Endothelial cell of umbilical vein (primary cell): Measurements from ENCODE around the gene MYH15. TPM values are rescaled to one million over a fixed set of nuclear protein-coding genes. Genes with fewer than 3 reads are reported as not detected.

Source experiments
- BruUV-seq: library from RNA; stranded (reverse); fragments of 400-500 nt; replicated peaks from 2 replicates; lab custom pipeline; 2021; lab: Mats Ljungman, UMichigan
- CTCF ChIA-PET: fragments of 300-600, 350-600 bp; sonication (Branson Sonifier 250); formaldehyde crosslinking; loops from one replicate; lab custom pipeline; 2021; ENCODE audit warnings: antibody characterized with exemption, inconsistent platforms; lab: Charles Lee
- POLR2A ChIA-PET: fragments of 300-600, 350-600 bp; sonication (Branson Sonifier 250); formaldehyde crosslinking; loops from one replicate; lab custom pipeline; 2021; ENCODE audit warnings: antibody characterized with exemption, inconsistent platforms; lab: Charles Lee
- DNase-seq: peaks from one replicate; pipeline ENCODE4 v3.0.0-alpha.2; 2011; ENCODE audit warnings: low read depth, low spot score
- FAIRE-seq: peaks from 2 replicates; lab custom pipeline; 2011; peaks lifted over from hg19 to GRCh38; lab: Jason Lieb, UNC
- H2AFZ ChIP-seq: 2 replicates; pipeline ENCODE4 v1.6.0; 2012; ENCODE audit warnings: low read depth, low read length, control low read depth, inconsistent platforms
- H3K27ac ChIP-seq: 2 replicates; pipeline ENCODE4 v1.5.1; 2011; ENCODE audit warnings: low read depth, mild to moderate bottlenecking, control low read depth, low read length, moderate library complexity; ENCODE audit not compliant: insufficient read depth
- H3K27me3 ChIP-seq, 2 experiments: 2 replicates each; pipeline versions ENCODE4 v1.6.0 to v1.6.1; 2011; ENCODE audit warnings: low read length in 2 of 2, mixed read lengths in 1 of 2; ENCODE audit not compliant: control insufficient read depth in 2 of 2, insufficient read depth in 2 of 2
- H3K36me3 ChIP-seq, 2 experiments: 2 replicates in 1 of 2; 3 replicates in 1 of 2; pipeline ENCODE4 v1.5.1; 2011; ENCODE audit warnings: low read length in 2 of 2, mild to moderate bottlenecking in 1 of 2, moderate library complexity in 1 of 2; ENCODE audit not compliant: control insufficient read depth in 2 of 2, insufficient read depth in 2 of 2; ENCODE audit errors: extremely low read depth in 1 of 2
- H3K4me1 ChIP-seq: 3 replicates; pipeline ENCODE4 v1.5.1; 2011; ENCODE audit warnings: mild to moderate bottlenecking, low read length; ENCODE audit not compliant: control insufficient read depth, insufficient read depth; ENCODE audit errors: extremely low read depth
- H3K4me2 ChIP-seq: 2 replicates; pipeline ENCODE4 v1.6.1; 2011; ENCODE audit warnings: low read length, control low read depth, mixed read lengths; ENCODE audit not compliant: insufficient read depth
- H3K4me3 ChIP-seq, 3 experiments: fragments of 200-600 bp in 1 of 3; sonication (generic), shearing (Covaris generic) in 1 of 3; replicated peaks in 1 of 3; 2 replicates each; pipeline ENCODE4 v1.5.1; 2011 to 2016; ENCODE audit warnings: control low read depth in 3 of 3, low read length in 3 of 3, mild to moderate bottlenecking in 2 of 3, inconsistent platforms in 1 of 3, low read depth in 1 of 3, moderate library complexity in 1 of 3; ENCODE audit not compliant: insufficient read depth in 1 of 3
- H3K79me2 ChIP-seq: 2 replicates; pipeline ENCODE4 v1.6.0; 2012; ENCODE audit warnings: low read length, inconsistent platforms; ENCODE audit not compliant: control insufficient read depth, insufficient read depth
- H3K9ac ChIP-seq: replicated peaks from 2 replicates; pipeline ENCODE3; 2011; ENCODE audit warnings: low read length, control low read depth; ENCODE audit not compliant: insufficient read depth; ENCODE audit errors: extremely low read depth
- H3K9me1 ChIP-seq: replicated peaks from 3 replicates; pipeline ENCODE4 v1.6.0; 2011; ENCODE audit warnings: mild to moderate bottlenecking, low read length; ENCODE audit not compliant: control insufficient read depth, insufficient read depth; ENCODE audit errors: extremely low read depth
- H3K9me3 ChIP-seq: replicated peaks from 2 replicates; pipeline ENCODE4 v1.5.1; 2012; ENCODE audit warnings: low read length, inconsistent platforms; ENCODE audit not compliant: control insufficient read depth, insufficient read depth
- H4K20me1 ChIP-seq: replicated peaks from 2 replicates; pipeline ENCODE3; 2011; ENCODE audit warnings: mild to moderate bottlenecking, low read length; ENCODE audit not compliant: control insufficient read depth, insufficient read depth; ENCODE audit errors: extremely low read depth
- EZH2 ChIP-seq: IDR thresholded peaks from 2 replicates; pipeline ENCODE4 v1.6.1; 2012; ENCODE audit warnings: borderline replicate concordance, low read depth, mild to moderate bottlenecking, moderate library complexity, low read length, inconsistent platforms; ENCODE audit not compliant: severe bottlenecking
- FOS ChIP-seq: IDR thresholded peaks from 2 replicates; pipeline ENCODE4 v1.6.1; 2011; ENCODE audit warnings: mild to moderate bottlenecking, low read length, moderate library complexity, borderline replicate concordance; ENCODE audit not compliant: insufficient read depth
- GATA2 ChIP-seq: IDR thresholded peaks from 2 replicates; pipeline ENCODE4 v1.7.0; 2011; ENCODE audit warnings: low read depth, mild to moderate bottlenecking, moderate library complexity, mixed read lengths, low read length; ENCODE audit not compliant: insufficient read length, insufficient read depth
- JUN ChIP-seq: IDR thresholded peaks from 2 replicates; pipeline ENCODE4 v1.6.1; 2011; ENCODE audit warnings: borderline replicate concordance, low read depth; ENCODE audit not compliant: insufficient read length, insufficient read depth
- MYC ChIP-seq: IDR thresholded peaks from one replicate; pipeline ENCODE4 v1.6.1; 2011; ENCODE audit warnings: mild to moderate bottlenecking, low read depth, low read length
- POLR2A ChIP-seq: IDR thresholded peaks from 2 replicates; pipeline ENCODE4 v1.6.1; 2012; ENCODE audit warnings: low read depth, mild to moderate bottlenecking, control low read depth, low read length
- POLR2AphosphoS5 ChIP-seq: IDR thresholded peaks from 2 replicates; pipeline ENCODE4 v1.6.1; 2012; ENCODE audit warnings: low read depth, mild to moderate bottlenecking, control low read depth, low read length, moderate library complexity; ENCODE audit not compliant: insufficient read depth
- dilution Hi-C: fragments of 300-500 bp; cut with MboI; formaldehyde crosslinking; loops from one replicate; pipeline ENCODE4 v1.15.0; 2019; ENCODE audit warnings: low sequenced_read_pairs; ENCODE audit not compliant: extremely low pct_ligation_motif_present
- intact Hi-C: fragments of 100-400 bp; cut with micrococcal nuclease; formaldehyde crosslinking; loops from one replicate; pipeline ENCODE4 v1.10.0; 2022
- polyA plus RNA-seq, 4 experiments: library from polyadenylated mRNA; depleted of rRNA in 3 of 4; stranded (reverse) in 3 of 4; unstranded in 1 of 4; fragments of >200 nt; gene quantifications; 2 replicates each; pipeline versions ENCODE4 v1.2.1 to v1.2.3, GENCODE V29; 2011 to 2012; ENCODE audit warnings: missing spikeins in 1 of 4
- total RNA-seq: library from RNA; stranded (reverse); gene quantifications from 2 replicates; pipeline ENCODE4 v1.2.3, GENCODE V29; 2021
- TF ChIP-seq, protein P1 (sequence below), 2 donors: IDR thresholded peaks; 1 replicate in 1 of 2; 2 replicates in 1 of 2; pipeline ENCODE4 v1.5.1; 2011; ENCODE audit warnings: low read length in 2 of 2, mild to moderate bottlenecking in 2 of 2, moderate library complexity in 2 of 2, control low read depth in 1 of 2, inconsistent platforms in 1 of 2, low read depth in 1 of 2; ENCODE audit not compliant: insufficient read depth in 1 of 2; ENCODE audit errors: extremely low read depth in 1 of 2
- TF ChIP-seq, protein P2 (sequence below): IDR thresholded peaks from 2 replicates; pipeline ENCODE4 v1.6.1; 2011; ENCODE audit not compliant: insufficient read depth, insufficient read length

MYH15 gene
- total and polyA plus RNA-seq, 2 donors (not counting 3 experiments of a cell fraction or from before 2014, with no cell fraction given), result 0.27 TPM; not detected in 1

DNA sequence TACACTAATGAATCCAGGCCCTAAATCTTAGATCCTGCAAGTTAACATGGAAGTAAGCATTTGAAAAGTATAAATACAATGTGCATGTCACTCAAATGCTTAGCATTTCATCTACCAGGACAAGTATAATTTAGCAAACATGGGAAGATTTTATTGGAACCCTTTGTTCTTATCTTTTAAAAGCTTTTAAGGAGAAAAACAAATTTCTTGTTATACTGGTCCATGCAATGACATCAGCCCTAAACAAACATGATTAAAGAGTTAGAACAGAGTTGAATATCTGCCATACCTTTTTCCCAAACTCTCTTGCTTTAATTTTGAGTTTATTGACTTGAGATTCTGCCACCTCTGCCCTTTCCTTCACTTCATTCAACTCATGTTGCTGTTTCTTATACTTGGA lies 127.1 kb downstream of the MYH15 start:
- intact Hi-C loops, result no loop called here
- CTCF ChIA-PET, result no interaction called here

More for the DNA sequence above, 127.1 kb downstream of the MYH15 start:
- POLR2A ChIA-PET, result no interaction called here
- Histone ChIP-seq H4K20me1 (no peaks in the 10 kb centered on the region), H3K4me1 (no peaks in the 10 kb centered on the region), H3K27ac (no peak overlapping the region), H3K9me1 (no peaks in the 10 kb centered on the region), H3K27me3 (peaks cover 0 to 2% of the 10 kb centered on the region in 2 experiments), H3K9ac (no peak overlapping the region), H3K4me3 (no peak overlapping the region), H3K36me3 (no peaks in the 10 kb centered on the region), H3K9me3 (no peaks in the 10 kb centered on the region), H3K4me2 (no peak overlapping the region), H2AFZ (no peak overlapping the region), H3K79me2 (no peaks in the 10 kb centered on the region)
- no peak for TF ChIP-seq POLR2AphosphoS5
- no peak for TF ChIP-seq POLR2A
- no peak for TF ChIP-seq MYC
- TF ChIP-seq FOS, result no peak
- no peak for TF ChIP-seq JUN
- no peak for TF ChIP-seq EZH2
- TF ChIP-seq GATA2, result no peak
- TF ChIP-seq, protein P1, sequence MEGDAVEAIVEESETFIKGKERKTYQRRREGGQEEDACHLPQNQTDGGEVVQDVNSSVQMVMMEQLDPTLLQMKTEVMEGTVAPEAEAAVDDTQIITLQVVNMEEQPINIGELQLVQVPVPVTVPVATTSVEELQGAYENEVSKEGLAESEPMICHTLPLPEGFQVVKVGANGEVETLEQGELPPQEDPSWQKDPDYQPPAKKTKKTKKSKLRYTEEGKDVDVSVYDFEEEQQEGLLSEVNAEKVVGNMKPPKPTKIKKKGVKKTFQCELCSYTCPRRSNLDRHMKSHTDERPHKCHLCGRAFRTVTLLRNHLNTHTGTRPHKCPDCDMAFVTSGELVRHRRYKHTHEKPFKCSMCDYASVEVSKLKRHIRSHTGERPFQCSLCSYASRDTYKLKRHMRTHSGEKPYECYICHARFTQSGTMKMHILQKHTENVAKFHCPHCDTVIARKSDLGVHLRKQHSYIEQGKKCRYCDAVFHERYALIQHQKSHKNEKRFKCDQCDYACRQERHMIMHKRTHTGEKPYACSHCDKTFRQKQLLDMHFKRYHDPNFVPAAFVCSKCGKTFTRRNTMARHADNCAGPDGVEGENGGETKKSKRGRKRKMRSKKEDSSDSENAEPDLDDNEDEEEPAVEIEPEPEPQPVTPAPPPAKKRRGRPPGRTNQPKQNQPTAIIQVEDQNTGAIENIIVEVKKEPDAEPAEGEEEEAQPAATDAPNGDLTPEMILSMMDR (IDR thresholded peaks at IDR 0.05; ENCODE audit: extremely low read depth in 1 of 2, insufficient read depth in 1 of 2, low read depth in 1 of 2, low read length in 2 of 2), result no peak
- TF ChIP-seq, protein P2, sequence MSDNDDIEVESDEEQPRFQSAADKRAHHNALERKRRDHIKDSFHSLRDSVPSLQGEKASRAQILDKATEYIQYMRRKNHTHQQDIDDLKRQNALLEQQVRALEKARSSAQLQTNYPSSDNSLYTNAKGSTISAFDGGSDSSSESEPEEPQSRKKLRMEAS, result no peak
- dilution Hi-C loops, result no loop called here
- no TSS peak for BruUV-seq
- peak; percentile 8 for FAIRE-seq
- no peak for DNase-seq
